ENCODE measurements around the gene PDZD4.
A peak's percentile ranks its signal among the peaks of the same experiment; 100 is the strongest.

Gene PDZD4

DNA sequence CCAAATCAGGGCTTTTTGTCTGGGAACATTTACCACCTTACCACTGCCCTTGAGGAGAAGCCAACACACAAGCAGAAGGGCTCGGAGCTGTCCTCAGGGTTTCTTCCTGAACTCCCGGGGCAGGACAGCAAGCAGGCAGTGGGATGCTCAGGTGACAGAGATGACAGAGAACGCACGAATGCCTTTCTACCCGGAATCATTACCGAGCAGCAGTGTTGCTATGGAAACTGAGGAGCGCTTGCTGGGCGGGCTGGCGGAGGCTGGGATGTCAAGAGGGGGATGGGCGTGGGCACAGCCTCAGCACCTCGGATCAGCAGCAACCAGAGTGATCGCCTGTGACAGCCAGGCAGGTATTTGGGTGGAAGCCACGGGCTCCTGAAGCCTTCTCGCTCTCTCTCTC is 18.1 kb downstream of the PDZD4 start:
- DNase-seq (ENCODE audit: low read depth in 3 of 3, low spot score in 1 of 3) = no peak

DNA sequence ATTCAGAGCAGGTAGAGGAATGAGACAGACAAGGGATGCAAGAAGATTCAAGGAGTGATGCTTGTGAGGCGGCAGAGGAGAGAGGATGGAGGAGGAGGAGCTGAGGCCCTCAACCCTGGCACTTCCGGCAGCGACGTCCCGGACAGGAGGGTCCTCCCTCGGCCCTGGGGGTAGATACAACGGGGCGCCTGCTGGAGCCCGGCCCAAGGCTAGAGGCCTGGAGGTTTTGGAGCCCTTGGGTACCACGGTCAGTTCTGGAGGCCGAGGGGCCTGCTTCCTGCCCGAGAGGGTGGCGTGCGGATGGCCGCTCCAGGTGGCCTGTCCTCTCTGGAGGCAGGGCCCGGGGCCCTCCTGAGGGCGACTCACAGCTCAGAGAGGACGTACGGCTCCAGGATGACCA is 22.4 kb downstream of the PDZD4 start:
- no peak for DNase-seq (ENCODE audit: low read depth in 3 of 3, low spot score in 1 of 3)

DNA sequence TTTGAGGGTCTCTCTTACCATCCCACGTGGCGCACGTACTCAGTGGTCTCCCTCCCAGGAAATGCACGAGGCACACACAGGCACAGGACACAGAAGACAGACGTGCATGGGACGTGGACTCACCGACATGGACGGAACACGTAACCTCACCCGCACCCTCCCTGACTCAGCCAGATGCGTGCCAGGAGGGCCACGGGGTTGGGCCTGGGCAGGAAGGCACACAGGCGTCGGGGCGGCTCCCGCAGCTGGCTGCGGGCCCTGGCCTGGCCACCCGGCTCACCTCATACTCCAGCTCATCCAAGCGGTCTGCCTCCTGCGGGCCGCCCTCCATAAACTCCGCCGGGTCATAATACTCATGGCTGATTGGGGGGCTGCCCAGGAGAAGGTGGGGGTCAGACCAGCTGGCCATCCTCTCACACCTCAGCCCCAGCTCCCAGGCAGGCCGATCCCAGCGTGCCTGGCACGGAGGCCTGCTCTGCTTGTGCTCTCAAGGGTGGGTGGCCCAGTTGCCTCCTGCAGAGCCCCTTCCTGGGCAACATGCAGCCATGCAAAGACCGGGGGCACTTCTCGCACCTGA is 23.3 kb downstream of the PDZD4 start:
- no peak for DNase-seq (ENCODE audit: low read depth in 3 of 3, low spot score in 1 of 3)

DNA sequence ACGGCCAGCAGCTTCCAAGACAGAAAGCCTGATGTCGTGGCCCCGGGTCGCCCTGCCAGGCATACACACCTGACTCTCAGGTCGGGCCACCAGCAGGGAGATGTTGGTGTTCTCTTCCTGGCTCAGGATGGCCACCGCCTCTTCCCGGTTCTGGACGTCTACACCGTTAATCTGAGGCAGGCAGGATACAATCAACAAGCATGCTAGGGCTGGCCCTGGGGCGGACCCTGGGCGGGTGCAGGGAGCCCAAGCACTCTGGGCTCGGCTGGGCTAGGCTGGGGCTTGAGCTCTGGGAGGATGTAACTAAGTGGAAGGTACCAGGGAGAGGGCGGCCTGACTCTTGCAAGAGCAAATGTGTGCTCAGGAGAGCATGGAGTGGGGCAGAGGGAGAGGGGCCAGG is 24.9 kb downstream of the PDZD4 start:
- DNase-seq (ENCODE audit: low read depth in 3 of 3, low spot score in 1 of 3) = no peak

DNA sequence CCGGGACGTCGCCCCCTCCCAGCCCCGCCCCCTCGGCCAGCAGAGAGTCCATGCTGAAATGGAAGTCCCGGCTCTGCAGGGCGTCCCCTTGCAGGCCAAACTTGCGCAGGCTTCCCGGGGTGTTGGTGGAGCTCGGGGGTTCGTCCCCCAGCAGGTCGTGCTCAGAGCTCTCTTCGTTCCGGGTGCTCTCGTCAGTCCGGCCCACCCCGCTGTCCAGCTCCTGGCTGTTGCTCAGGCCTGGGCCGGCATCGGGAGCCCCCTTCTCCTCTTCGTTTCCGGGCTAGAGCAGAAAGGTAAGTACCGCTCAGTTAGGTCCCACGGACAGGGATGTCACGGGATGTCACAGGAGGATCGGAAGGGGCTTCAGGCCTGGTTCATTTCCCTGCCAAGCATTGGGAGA is 25.7 kb downstream of the PDZD4 start:
- DNase-seq (ENCODE audit: low read depth in 3 of 3, low spot score in 1 of 3) = no peak

DNA sequence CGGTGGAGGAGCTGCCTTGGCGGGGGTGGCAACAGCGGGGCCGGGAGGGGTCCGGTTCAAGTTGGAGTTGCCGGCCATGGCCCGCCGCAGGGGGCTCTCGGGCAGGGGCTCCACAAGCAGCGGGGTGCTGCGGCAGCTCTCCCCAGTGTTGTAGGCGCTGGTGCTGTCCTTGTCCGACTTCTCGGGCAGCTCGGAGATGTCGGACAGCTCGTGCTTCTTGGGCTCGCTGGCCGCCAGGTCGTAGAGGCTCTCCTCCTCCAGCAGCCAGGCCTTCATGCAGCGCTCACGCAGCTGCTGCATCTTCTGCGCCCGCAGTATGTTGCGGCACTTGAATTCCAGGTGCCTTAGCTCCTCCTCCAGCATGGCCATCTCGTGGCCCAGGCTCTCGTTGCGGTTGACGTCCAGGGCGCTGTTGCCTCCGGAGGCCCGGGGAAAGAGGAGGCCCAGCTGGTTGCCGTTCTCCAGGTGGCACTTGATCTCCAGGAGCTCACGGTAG is 26.2 kb downstream of the PDZD4 start:
- no peak for DNase-seq (ENCODE audit: low read depth in 3 of 3, low spot score in 1 of 3)

DNA sequence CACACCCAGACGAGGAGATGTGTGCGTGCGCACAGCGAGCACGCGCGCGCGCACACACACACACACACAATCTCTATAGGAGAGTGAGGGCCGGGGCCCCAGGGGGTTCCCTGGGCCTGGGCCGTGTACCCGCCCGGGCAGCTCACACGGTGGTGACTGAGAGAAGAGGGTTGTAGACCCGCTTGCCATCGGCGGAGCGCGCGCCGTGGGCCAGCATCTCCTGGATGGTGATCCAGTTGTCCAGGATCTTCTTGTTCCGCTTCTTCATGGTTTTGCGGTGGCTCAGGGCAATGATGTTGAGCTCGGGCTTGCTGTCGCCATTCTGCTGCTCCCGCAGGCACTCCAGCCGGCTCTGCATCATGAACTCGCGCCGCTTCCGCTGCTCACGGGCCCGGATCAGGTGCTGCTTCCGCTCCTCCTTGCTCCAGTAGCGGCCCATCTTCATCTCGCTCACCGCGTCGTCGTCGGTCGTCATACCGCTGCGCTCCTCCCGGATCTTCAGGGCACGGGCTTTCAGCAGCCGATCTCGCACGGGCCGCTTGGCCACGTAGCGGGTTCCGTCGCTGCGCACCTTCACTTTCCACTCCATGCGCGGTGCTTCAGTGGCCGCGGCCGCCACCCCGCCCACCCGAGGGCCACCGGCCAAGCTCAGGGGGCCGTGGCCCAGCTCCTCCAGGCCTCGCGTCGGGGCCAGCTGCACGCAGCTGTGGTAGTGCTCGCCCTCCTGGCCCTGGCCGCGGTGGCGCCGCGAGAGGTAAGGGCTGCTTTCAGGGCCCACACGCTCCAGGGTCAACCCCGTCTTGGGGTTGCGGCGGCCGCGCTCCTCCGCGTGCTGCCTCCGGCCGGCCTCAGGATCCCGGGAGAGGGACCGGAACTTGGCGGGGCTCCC is 26.9 kb downstream of the PDZD4 start:
- no peak for DNase-seq (ENCODE audit: low read depth in 3 of 3, low spot score in 1 of 3)

DNA sequence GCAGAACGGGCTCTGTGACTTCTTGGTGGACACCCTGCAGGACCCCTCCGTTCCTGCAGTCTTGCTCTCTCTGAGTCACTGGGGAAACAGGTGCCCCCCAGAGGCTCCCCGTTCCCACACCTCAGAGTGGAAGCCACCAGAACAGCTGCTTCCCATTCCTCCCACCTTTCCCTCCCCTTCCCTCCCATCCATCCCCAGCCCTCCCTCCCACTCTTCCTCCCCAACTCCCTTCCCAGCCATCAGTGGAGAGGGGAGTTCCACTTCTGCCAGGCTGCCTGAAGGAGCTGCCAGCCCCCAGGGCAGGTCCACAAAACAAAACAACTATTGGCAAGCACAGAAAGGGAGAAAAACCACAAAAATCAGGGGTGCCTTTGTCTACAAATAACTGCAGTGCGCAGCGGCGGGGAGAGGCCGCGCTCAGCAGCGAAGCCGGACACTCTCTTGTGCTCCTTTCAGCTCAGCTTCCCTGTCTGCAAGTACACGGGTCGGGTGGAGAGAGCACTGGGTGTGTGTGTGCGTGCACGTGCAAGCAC is 27.8 kb downstream of the PDZD4 start:
- DNase-seq (ENCODE audit: low read depth in 3 of 3, low spot score in 1 of 3) = no peak

DNA sequence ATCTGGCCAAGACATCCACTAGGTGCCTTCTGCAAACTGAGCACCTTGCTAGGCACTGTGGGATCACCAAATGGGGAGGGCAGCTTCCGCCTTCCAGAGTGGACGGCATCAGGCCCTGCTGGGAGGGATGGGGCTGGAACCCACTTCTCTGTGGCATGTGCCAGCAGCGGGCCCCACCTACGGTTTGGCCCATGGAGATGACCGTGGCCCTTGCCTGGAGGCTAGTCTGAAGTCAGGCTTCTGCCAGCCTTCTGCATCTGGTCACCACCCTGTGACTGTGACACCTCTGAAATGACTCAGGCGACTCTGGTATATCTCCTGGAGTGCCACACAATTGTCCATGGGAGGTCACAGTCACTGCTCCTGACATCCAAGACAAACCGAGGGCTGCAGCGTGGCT is 28.7 kb downstream of the PDZD4 start:
- no peak for DNase-seq (ENCODE audit: low read depth in 3 of 3, low spot score in 1 of 3)

DNA sequence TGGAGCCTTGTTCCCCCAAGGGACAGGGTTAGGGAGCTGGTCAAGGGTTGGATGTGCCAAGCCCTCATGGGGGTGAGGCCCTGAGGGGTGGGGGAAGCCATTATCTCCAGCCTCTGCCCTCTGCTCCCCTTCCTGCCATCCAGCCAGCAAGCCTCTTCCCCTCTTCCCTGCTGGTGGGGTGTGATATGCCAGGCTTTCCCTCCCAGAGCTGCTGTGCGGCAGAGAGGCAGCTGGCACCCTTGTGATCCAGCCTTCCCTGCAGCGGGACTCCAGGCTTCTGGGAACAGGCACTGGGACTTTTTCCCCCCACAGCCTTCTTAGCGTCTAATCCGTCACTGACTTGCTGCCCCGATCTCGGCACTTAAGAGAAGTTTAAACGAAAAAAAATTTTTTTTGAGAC is 29.6 kb downstream of the PDZD4 start:
- DNase-seq (ENCODE audit: low read depth in 3 of 3, low spot score in 1 of 3) = no peak

DNA sequence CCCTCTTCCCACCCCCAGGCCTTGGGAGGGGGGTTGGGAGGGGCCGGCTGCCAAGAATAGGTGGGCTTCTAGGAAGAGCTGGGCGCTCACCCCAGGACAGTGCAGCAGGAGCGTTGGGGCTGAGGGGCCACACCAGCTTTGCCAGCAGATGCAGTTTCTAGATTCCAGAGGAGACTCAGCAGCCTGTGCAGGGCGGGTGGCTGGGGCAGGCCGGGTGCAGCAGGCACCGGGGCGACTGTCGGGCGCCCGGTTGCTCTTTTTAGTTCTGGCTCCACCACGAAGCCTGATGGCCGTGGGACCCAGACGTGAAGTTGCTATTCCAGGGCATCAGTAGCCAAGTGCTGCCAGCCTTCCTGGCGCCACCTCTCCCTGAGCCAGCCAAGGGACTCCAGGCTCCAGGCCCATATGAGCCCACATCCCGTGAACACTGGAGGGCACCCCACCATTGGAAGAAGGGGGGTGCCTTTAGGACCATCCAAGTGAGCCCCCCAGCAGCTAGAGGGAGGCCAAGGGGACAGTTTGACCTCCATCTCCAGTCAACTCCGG is 30.1 kb downstream of the PDZD4 start:
- no peak for DNase-seq (ENCODE audit: low read depth in 3 of 3, low spot score in 1 of 3)

DNA sequence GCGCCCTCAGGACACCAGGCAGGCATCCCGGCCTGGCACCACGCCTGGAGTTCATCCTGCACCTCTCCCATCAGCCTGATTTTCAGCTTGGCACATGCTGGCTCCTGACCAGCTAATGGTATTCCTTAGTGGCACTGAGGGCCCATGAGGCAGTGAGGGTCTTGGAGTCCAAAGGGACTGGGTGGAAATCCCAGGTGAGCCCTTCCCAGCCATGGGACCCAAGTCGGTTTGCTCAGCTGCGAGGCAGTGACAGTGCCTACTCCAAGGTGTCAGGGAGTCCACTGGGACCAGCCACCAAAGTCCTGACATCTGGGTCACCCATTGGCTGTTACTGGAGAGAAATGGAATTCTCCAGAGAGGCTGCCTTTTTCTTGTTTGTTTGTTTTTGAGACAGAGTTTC is 31.0 kb downstream of the PDZD4 start:
- no peak for DNase-seq (ENCODE audit: low read depth in 3 of 3, low spot score in 1 of 3)

DNA sequence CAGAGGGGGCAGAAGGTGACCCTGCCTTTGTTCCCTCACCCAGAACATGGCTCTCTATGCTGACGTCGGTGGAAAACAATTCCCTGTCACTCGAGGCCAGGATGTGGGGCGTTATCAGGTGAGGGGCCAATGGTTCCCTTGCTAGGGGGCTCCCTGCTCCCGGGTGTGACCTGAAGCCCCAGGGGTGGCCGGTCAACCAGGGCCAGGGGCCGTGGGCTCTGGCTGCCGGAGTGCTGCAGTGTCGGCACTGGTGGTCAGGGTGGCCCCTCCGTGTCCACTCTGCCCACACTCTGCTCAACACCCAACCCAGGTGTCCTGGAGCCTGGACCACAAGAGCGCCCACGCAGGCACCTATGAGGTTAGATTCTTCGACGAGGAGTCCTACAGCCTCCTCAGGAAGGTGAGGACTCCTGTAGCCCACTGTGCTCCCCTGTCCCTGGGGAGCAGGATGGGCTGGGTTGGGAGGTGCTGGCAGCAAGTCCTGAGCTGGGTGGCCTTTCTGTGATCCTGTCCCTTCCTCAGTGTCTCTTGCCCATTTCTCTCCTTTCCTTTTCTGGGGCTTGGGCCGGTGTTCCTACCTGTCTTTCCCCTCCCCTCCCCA is 32.8 kb downstream of the PDZD4 start:
- no peak for DNase-seq (ENCODE audit: low read depth in 3 of 3, low spot score in 1 of 3)

DNA sequence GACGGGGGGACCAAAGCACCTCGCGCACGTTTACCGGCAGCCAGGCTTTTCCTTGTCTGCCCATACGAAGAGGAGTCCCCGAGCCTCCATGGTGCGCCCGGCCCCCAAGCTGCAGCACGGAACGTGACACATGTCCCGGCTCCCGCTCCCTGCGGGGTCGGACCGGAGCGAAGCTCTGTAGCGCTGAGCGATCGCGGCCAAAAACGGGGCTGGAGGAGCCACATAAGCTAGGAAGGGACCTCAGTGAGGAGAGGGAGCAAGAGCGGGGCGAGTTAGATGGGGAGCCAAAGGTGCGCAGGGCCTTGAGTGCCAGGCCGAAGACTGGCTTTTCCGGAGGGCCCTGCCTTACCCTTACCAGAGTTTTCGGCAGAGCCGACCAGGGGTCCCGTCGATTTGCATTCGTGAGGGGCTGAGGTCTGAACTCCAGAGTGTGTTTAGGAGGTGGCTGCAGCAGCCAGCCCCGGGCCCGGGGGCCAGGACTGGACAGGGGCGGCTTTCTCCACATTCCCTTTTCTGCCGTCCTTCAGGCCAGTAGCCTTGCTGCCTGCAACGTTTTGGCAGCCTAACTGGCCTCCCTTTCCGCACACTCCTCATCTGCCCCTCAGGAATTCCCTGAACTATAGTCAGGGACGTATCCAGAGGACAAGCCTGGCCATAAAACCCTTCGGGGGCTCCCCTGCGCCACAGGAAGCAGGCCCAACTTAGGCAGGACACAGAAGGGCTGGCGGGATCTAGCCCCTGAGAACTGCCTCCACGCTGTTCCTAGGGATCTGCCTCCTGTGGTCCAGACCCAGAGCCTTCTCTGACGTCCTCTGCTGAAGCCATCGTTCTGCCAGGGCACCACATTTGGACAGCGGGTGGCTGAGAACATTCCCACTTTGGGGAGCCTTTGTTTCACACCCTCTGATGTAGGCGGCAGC is 35.2 kb downstream of the PDZD4 start:
- DNase-seq (ENCODE audit: low read depth in 3 of 3, low spot score in 1 of 3) = peak in 1 of 3 donors; percentile 16

DNA sequence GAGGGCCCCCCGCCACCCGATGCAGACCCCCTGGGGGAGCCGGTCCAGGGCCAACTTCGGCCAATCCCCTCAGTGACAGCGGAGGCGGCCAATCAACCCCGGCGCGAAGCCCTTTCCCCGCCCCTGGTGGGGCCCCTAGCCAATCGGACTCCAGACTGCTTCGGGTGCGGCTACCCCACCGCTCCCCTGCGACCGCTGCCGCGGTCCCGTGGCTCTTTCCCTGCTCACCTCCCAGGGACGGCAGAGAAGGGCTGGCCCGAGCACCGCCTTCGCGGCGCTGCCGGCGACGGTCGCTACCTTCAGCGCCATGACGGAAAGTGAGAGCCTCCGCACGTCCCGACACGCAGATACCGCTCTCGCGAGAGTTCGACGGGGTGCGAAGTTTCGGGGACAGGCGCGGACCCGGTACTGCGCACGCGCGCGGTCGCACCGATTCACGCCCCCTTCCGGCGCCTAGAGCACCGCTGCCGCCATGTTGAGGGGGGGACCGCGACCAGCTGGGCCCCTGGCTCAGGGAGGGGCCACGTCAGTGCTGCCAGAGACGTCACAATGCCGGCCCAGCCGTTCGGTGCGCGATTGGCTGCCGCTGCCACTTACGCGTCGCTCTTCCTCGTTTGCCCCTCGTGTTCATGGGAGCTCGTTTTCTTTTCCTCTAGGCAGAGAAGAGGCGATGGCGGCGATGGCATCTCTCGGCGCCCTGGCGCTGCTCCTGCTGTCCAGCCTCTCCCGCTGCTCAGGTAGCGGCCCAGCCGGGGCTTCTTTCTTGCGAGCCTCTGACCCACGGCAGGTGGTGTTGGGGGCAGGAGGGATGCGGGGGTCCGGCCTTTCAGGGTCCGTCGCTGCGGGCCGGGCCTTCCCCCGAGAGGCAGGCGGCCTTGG is 36.1 kb downstream of the PDZD4 start, which contains the start of the genes IDH3G and SSR4:
IDH3G (minus strand) TSS at position 358 of the 879 bp plus-strand sequence; CDS start at position 309, 49 bp downstream.
SSR4 (plus strand) TSS at position 651 of the 879 bp plus-strand sequence; CDS start at position 671, 20 bp downstream.
- DNase-seq (ENCODE audit: low read depth in 3 of 3, low spot score in 1 of 3) = peak; percentile 81 to 90 (median 81)

DNA sequence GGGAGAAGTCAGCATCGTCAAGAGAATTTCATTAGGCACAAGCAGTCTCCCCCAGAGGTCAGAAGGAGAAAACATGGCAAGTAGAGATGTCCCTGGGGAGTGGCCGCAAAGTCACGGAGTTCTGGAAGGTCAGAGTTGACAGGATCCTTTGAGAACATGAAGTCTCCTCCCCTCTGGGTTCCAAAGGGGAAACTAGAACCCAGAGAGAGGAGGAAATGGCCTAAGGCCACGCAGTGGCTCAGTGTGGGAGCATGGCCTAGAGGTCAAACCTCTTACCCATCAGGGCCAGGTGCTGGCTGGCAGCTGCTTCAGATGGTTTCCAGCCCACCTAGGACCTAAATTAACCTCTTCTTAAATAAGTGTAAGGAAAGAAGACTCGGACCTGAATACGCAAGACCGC is 37.1 kb downstream of the PDZD4 start:
- DNase-seq (ENCODE audit: low read depth in 3 of 3, low spot score in 1 of 3) = no peak

DNA sequence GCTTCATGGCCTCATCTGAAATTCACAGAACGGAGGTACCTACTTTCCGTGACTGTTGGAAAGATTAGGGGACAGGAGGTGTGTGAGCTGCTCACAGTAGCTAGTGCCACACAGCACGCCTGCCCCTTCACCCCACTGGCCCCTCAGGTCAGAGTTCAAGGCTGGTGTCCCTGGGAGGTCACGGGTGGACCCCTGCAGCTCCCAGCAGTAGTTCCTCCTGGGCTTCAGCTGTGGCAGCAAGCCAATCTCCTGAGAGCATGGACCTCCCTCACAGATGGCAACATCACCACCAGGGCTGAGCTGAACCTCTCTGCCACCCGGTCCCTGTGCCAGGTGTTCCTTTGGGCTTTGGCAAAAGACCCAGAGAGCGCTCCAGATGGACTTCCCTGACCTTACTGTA is 38.0 kb downstream of the PDZD4 start:
- DNase-seq (ENCODE audit: low read depth in 3 of 3, low spot score in 1 of 3) = no peak

DNA sequence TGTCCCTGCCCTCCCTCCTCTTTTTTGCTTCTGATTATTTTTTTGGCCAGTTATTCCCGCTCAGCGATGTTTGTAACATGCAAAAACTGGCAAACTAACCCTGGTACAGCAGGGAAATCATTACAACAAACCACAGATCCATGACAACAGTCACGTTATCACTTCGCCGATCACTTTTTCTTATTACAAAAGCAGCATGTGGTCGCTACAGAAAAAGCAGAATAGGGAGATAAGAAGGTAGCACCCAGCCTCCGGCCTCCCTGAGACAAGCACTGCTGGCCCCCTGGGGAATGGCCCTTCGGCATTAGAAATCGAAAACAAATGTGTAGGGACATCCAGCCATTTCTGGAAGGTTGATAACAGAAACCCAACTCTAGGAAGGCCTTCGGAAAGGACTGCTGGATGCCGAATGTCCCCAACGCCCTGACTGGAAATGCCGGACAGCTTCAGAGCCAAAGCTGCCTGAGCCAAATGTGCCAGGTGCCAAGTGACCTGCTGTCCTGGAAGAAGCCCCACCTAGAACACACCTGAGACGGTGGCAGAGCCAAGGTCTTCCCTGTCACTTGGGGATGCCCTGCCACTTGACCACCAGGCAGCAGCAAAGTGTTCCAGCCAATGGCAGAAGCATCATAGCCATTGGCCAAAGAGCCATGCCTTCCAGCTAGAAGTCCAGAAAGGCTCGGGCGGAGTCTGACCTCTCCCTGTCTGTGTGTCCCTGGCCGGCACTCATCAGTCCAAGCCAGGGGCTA is 39.1 kb downstream of the PDZD4 start:
- no peak for DNase-seq (ENCODE audit: low read depth in 3 of 3, low spot score in 1 of 3)

DNA sequence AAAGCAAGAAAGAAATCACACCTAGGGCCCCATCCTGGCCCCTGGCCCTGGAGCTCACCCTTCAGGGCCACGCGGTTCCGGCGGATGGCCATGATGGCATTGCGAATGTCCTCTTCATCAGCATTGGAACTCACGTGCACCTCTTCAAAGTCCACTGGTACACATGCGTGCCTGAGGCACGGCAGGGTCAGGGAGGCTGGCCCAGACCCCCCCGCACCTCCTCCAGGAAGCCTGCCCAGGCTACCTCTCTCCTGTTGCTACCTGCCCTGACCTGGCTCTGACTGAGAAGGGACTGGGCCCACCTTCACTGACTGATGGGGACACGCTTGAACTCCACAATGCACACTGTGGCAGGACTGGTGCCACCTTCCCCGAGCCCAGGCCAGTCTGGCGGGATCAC is 40.7 kb downstream of the PDZD4 start:
- no peak for DNase-seq (ENCODE audit: low read depth in 3 of 3, low spot score in 1 of 3)

All from stimulated activated CD4-positive, alpha-beta T cell treated with anti-CD3 and anti-CD28 coated beads, TNF-alpha, amount 100 ng/mL, for 1 hour (primary cell).